Peyer's patch (tissue), 4 donors: Measurements from ENCODE around the gene ALDOB.

ENCODE experiments used
- POLR2A ChIP-seq, 2 donors: fragments of 450-650 bp; IDR thresholded peaks; one replicate each; pipeline ENCODE4 v1.5.1; 2017; ENCODE audit warnings: antibody characterized with exemption in 2 of 2, mild to moderate bottlenecking in 2 of 2, moderate library complexity in 2 of 2
- TF ChIP-seq, protein P1 (sequence below), 6 experiments: fragments of 450-650 bp in 4 of 6; fragments of 200-600 bp in 2 of 6; sonication (generic) in 1 of 6; IDR thresholded peaks; one replicate each; pipeline ENCODE4 v1.5.1; 2017 to 2019; ENCODE audit warnings: antibody characterized with exemption in 6 of 6, mild to moderate bottlenecking in 3 of 6, moderate library complexity in 1 of 6

DNA sequence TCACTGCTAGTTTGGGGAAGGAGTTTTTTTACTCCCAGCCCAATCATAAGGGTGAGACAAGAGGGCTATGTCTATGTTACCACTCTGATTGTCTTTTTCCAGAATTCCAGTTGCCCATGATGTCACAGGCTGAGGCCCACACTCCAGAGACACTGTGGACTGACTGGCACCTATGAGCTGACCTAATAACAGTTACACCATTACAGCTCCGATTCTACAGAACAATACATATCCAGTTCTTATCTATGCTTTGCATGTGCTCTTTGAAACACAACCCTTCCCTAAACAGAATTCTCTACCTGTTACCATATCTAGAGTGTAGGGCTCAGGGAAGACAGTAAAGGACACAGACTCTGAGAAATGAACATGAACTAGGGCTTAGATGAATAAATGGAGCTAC lies 45.7 kb upstream of the ALDOB start:
- TF ChIP-seq, protein P1, sequence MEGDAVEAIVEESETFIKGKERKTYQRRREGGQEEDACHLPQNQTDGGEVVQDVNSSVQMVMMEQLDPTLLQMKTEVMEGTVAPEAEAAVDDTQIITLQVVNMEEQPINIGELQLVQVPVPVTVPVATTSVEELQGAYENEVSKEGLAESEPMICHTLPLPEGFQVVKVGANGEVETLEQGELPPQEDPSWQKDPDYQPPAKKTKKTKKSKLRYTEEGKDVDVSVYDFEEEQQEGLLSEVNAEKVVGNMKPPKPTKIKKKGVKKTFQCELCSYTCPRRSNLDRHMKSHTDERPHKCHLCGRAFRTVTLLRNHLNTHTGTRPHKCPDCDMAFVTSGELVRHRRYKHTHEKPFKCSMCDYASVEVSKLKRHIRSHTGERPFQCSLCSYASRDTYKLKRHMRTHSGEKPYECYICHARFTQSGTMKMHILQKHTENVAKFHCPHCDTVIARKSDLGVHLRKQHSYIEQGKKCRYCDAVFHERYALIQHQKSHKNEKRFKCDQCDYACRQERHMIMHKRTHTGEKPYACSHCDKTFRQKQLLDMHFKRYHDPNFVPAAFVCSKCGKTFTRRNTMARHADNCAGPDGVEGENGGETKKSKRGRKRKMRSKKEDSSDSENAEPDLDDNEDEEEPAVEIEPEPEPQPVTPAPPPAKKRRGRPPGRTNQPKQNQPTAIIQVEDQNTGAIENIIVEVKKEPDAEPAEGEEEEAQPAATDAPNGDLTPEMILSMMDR (IDR thresholded peaks at IDR 0.05) = no peak
- TF ChIP-seq POLR2A (IDR thresholded peaks at IDR 0.05) = no peak
